Neuronal stem cell (in vitro differentiated cells): ENCODE results near the gene TSNAXIP1.

ENCODE experiments used
- DNase-seq: peaks from one replicate; pipeline ENCODE4 v3.0.0-alpha.2; 2013; ENCODE audit warnings: low spot score
- H2AFZ ChIP-seq: one replicate; pipeline ENCODE4 v1.6.1; 2013; ENCODE audit warnings: mild to moderate bottlenecking, low read length, inconsistent platforms
- H2AK5ac ChIP-seq: 2 replicates; pipeline ENCODE4 v1.6.1; 2013; ENCODE audit warnings: low read depth, mild to moderate bottlenecking, inconsistent platforms, low read length, moderate library complexity, mixed read lengths
- H2BK120ac ChIP-seq: 2 replicates; pipeline ENCODE4 v1.6.1; 2013; ENCODE audit warnings: low read depth, mild to moderate bottlenecking, inconsistent platforms, low read length, moderate library complexity, mixed read lengths
- H2BK12ac ChIP-seq: one replicate; pipeline ENCODE4 v1.6.1; 2013; ENCODE audit warnings: low read length, inconsistent platforms
- H2BK15ac ChIP-seq: 2 replicates; pipeline ENCODE4 v1.6.1; 2013; ENCODE audit warnings: mild to moderate bottlenecking, low read length, inconsistent platforms, mixed read lengths
- H2BK5ac ChIP-seq: one replicate; pipeline ENCODE4 v1.6.1; 2013; ENCODE audit warnings: inconsistent platforms, mild to moderate bottlenecking, low read length, moderate library complexity
- H3K14ac ChIP-seq: one replicate; pipeline ENCODE4 v1.6.1; 2013; ENCODE audit warnings: low read length, inconsistent platforms
- H3K18ac ChIP-seq: 2 replicates; pipeline ENCODE4 v1.6.1; 2013; ENCODE audit warnings: low read length, inconsistent platforms
- H3K23ac ChIP-seq: 2 replicates; pipeline ENCODE4 v1.6.1; 2013; ENCODE audit warnings: low read depth, mild to moderate bottlenecking, mixed read lengths, low read length, inconsistent platforms; ENCODE audit not compliant: poor library complexity
- H3K27ac ChIP-seq: replicated peaks from 3 replicates; pipeline ENCODE4 v1.5.1; 2013; ENCODE audit warnings: low read length, inconsistent platforms
- H3K27me3 ChIP-seq, 3 experiments: 2 replicates each; pipeline ENCODE4 v1.6.1; 2013; ENCODE audit warnings: low read length in 3 of 3, mild to moderate bottlenecking in 2 of 3, inconsistent platforms in 1 of 3, low read depth in 1 of 3, mixed read lengths in 1 of 3, moderate library complexity in 1 of 3; ENCODE audit not compliant: control insufficient read depth in 3 of 3, insufficient read depth in 3 of 3
- H3K36me3 ChIP-seq, 2 donors: replicated peaks in 1 of 2; 2 replicates each; pipeline ENCODE4 v1.6.1; 2013; ENCODE audit warnings: low read length in 2 of 2; ENCODE audit not compliant: control insufficient read depth in 2 of 2, insufficient read depth in 2 of 2
- H3K4ac ChIP-seq: 2 replicates; pipeline ENCODE4 v1.6.1; 2013; ENCODE audit warnings: inconsistent platforms, mild to moderate bottlenecking, low read length, moderate library complexity
- H3K4me1 ChIP-seq, 2 donors: 1 replicate in 1 of 2; 2 replicates in 1 of 2; pipeline ENCODE4 v1.6.1; 2013; ENCODE audit warnings: low read length in 2 of 2, low read depth in 1 of 2; ENCODE audit not compliant: control insufficient read depth in 2 of 2, insufficient read depth in 1 of 2
- H3K4me2 ChIP-seq: one replicate; pipeline ENCODE4 v1.6.1; 2013; ENCODE audit warnings: mild to moderate bottlenecking, low read length, inconsistent platforms; ENCODE audit not compliant: insufficient read depth, poor library complexity, severe bottlenecking
- H3K4me3 ChIP-seq, 2 donors: 2 replicates each; pipeline ENCODE4 v1.5.1; 2013; ENCODE audit warnings: low read length in 2 of 2, mild to moderate bottlenecking in 2 of 2, inconsistent platforms in 1 of 2, moderate library complexity in 1 of 2
- H3K79me1 ChIP-seq: one replicate; pipeline ENCODE4 v1.6.1; 2013; ENCODE audit warnings: low read depth, mild to moderate bottlenecking, inconsistent platforms, low read length, moderate library complexity
- H3K9ac ChIP-seq: one replicate; pipeline ENCODE4 v1.6.1; 2013; ENCODE audit warnings: mild to moderate bottlenecking, low read depth, low read length, inconsistent platforms; ENCODE audit not compliant: poor library complexity
- H3K9me3 ChIP-seq, 2 donors: replicated peaks in 1 of 2; 2 replicates each; pipeline versions ENCODE3 to v1.6.1; 2013; ENCODE audit warnings: low read length in 2 of 2, mild to moderate bottlenecking in 2 of 2, inconsistent platforms in 1 of 2, low read depth in 1 of 2, mixed read lengths in 1 of 2, moderate library complexity in 1 of 2; ENCODE audit not compliant: control insufficient read depth in 2 of 2, insufficient read depth in 1 of 2
- H4K8ac ChIP-seq: one replicate; pipeline ENCODE4 v1.6.1; 2013; ENCODE audit warnings: low read depth, mild to moderate bottlenecking, inconsistent platforms, low read length, moderate library complexity
- H4K91ac ChIP-seq: one replicate; pipeline ENCODE4 v1.6.1; 2013; ENCODE audit warnings: low read length, low read depth, mild to moderate bottlenecking, inconsistent platforms; ENCODE audit not compliant: poor library complexity
- WGBS, 2 donors: extraction: QIAGEN DNeasy Blood & Tissue Kit; methylation state at CpG; one replicate each; pipeline ENCODE4 v1.1.7; 2013; ENCODE audit warnings: missing lambda C conversion rate in 2 of 2, mixed read lengths in 1 of 2; ENCODE audit not compliant: insufficient read length in 2 of 2, insufficient replicate concordance in 1 of 2; ENCODE audit errors: extremely low coverage in 2 of 2; 5-methylcytosine and 5-hydroxymethylcytosine counted together

The TSNAXIP1 gene

DNA sequence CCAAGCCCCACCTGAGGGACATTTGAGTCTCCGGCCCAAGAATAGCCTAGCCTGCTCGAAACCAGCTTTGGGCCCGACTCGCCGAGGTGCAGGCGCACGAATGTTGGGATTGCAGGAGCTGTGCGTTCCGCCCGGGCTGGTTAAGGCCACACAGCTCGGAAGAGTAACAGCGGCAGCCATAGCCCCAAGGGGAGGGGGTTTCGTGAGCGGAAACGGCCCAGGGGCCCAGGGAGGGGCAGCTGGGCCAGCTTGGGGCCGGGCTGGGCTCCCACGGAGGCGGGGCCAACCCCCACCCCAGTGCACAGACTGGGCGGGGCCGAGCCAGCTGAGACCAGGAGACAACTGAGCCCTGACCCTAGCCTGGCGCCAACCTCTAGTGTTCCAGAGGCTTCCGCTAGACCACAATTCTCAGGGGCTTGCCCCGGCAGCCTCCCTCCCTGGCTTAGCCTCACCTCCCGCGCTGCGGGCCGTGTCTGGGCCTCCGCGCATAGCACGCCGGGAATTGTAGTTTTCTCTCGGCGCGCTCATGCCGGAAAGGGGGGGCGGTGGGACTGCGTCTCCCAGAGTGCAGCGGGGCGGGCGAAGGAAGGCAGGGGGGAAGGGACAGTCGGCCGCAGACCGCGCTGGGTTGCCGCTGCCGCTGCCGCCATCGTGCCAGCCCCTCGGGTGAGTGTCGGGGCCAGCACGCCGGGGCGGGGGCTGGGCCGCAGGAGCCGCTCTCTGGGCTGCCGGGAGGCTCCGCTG, 39.8 kb downstream of the TSNAXIP1 start, which contains the start of gene NUTF2:
TSS of gene NUTF2 (plus strand) at position 614 of the 744 bp plus-strand sequence. CDS start 18,198 bp downstream, outside the sequence.
- H3K36me3 ChIP-seq: peaks cover 4 to 33% of the 10 kb centered on the region in 2 donors
- peak within 1 kb of the TSS; percentile 55 for H2BK15ac ChIP-seq
- H3K14ac ChIP-seq: peak within 1 kb of the TSS; percentile 75
- peak within 1 kb of the TSS; percentile 94 for H3K18ac ChIP-seq
- H3K9me3 ChIP-seq: no peaks in the 10 kb centered on the region
- H4K8ac ChIP-seq: no peak within 1 kb of the TSS
- H2BK120ac ChIP-seq: no peak within 1 kb of the TSS
- H2BK12ac ChIP-seq: no peak within 1 kb of the TSS
- H3K4ac ChIP-seq: no peak within 1 kb of the TSS
- H3K23ac ChIP-seq: peak within 1 kb of the TSS; percentile 83
- WGBS, 2 donors: no CpG with 5 or more reads among the region's 57 CpGs
- peak within 1 kb of the TSS; percentile 97 to 98 for H3K4me3 ChIP-seq
- H3K4me2 ChIP-seq: peak within 1 kb of the TSS; percentile 83
- peak within 1 kb of the TSS; percentile 81 for H2AFZ ChIP-seq
- peak within 1 kb of the TSS; percentile 97 for H3K9ac ChIP-seq
- no peaks in the 10 kb centered on the region for H3K27me3 ChIP-seq
- no peak within 1 kb of the TSS for H4K91ac ChIP-seq
- peaks cover 22 to 23% of the 10 kb centered on the region in 2 donors for H3K4me1 ChIP-seq
- DNase-seq: peak; percentile 99
- H3K27ac ChIP-seq: peak within 1 kb of the TSS; percentile 89
- H3K79me1 ChIP-seq: peaks cover 15% of the 10 kb centered on the region
- H2AK5ac ChIP-seq: peak within 1 kb of the TSS; percentile 73
- H2BK5ac ChIP-seq: peak within 1 kb of the TSS; percentile 79

DNA sequence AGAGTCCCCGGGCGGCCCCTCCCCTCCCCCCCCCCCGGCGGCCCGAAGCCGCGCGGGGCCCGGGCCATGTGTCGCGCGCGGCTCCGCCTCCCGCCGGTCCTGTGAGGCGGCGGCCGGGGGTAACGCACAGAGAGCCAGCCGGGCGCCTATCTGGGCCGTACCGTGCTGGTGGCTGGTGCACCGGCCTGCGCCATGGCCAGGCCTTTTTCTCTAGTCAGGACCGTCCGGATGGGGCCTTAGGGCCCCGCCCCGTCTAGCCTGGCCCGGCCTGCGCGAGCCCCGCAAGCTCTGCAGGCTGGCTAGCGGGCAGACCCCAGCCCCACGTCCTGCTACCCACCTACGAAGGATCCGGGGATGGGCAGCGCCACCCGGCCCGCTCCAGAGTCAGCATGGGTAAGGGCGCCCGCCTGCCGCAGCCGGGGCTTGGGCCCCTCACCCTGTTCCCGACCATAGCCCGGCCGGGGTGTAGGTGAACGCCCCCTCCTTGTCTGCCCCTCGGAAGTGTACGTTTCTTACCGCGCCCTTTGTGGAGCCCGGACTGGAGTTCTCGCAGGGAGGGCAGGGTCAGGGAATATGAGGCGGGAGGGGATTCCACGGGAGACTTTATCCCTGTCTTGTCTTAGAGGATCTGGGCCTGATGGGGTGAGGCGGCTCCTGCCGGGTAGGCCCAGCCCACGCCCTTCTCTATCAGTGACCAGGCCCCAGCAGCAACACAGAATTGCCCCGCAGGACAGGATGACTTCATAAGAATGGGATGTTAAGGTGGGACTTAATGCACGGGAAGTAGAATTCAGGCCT, 40.6 kb downstream of the TSNAXIP1 start, which contains the start of gene CENPT:
TSS of gene CENPT (minus strand) at position 630 of the 798 bp plus-strand sequence. CDS start 13,834 bp downstream, outside the sequence.
- H3K9me3 ChIP-seq: no peaks in the 10 kb centered on the region
- no peaks in the 10 kb centered on the region for H3K27me3 ChIP-seq
- peak within 1 kb of the TSS; percentile 94 for H3K18ac ChIP-seq
- H4K8ac ChIP-seq: no peak within 1 kb of the TSS
- no peak within 1 kb of the TSS for H2BK12ac ChIP-seq
- peak within 1 kb of the TSS; percentile 73 for H2AK5ac ChIP-seq
- peak within 1 kb of the TSS; percentile 75 for H3K14ac ChIP-seq
- DNase-seq: no peak
- H3K27ac ChIP-seq: peak within 1 kb of the TSS; percentile 89
- H3K9ac ChIP-seq: peak within 1 kb of the TSS; percentile 97
- peak within 1 kb of the TSS; percentile 79 for H2BK5ac ChIP-seq
- H4K91ac ChIP-seq: no peak within 1 kb of the TSS
- H3K4me3 ChIP-seq: peak within 1 kb of the TSS; percentile 97 to 98
- H3K23ac ChIP-seq: peak within 1 kb of the TSS; percentile 83
- H3K79me1 ChIP-seq: peaks cover 15% of the 10 kb centered on the region
- no peak within 1 kb of the TSS for H3K4ac ChIP-seq
- peak within 1 kb of the TSS; percentile 81 for H2AFZ ChIP-seq
- H3K36me3 ChIP-seq: peaks cover 4 to 41% of the 10 kb centered on the region in 2 donors
- H2BK120ac ChIP-seq: no peak within 1 kb of the TSS
- peaks cover 22 to 23% of the 10 kb centered on the region in 2 donors for H3K4me1 ChIP-seq
- H3K4me2 ChIP-seq: peak within 1 kb of the TSS; percentile 83
- H2BK15ac ChIP-seq: peak within 1 kb of the TSS; percentile 55
- no CpG with 5 or more reads among the region's 62 CpGs for WGBS, 2 donors

GRCh38 chr16:67848118-67848517, 41.4 kb downstream of the TSNAXIP1 start:
- no peak overlapping the region for H2BK5ac ChIP-seq
- H2BK120ac ChIP-seq: no peak overlapping the region
- no peak overlapping the region for H3K4ac ChIP-seq
- peak overlapping the region; percentile 83 for H3K4me2 ChIP-seq
- H3K27me3 ChIP-seq: no peaks in the 10 kb centered on the region
- H3K4me3 ChIP-seq: peak overlapping the region in 1 of 2 donors; percentile 97
- H3K36me3 ChIP-seq: peaks cover 4 to 47% of the 10 kb centered on the region in 2 donors
- WGBS, 2 donors: no CpG with 5 or more reads among the region's 11 CpGs
- no peak overlapping the region for H3K27ac ChIP-seq
- no peak overlapping the region for H2BK15ac ChIP-seq
- no peak overlapping the region for H3K9ac ChIP-seq
- H3K18ac ChIP-seq: no peak overlapping the region
- H4K91ac ChIP-seq: no peak overlapping the region
- H3K23ac ChIP-seq: no peak overlapping the region
- no peak overlapping the region for H4K8ac ChIP-seq
- no peak for DNase-seq
- H3K9me3 ChIP-seq: no peaks in the 10 kb centered on the region
- no peak overlapping the region for H2AFZ ChIP-seq
- H3K14ac ChIP-seq: no peak overlapping the region
- H2AK5ac ChIP-seq: no peak overlapping the region
- H3K4me1 ChIP-seq: peaks cover 21% of the 10 kb centered on the region in 2 donors
- peaks cover 10% of the 10 kb centered on the region for H3K79me1 ChIP-seq
- no peak overlapping the region for H2BK12ac ChIP-seq

GRCh38 chr16:67853670-67854069, 47.0 kb downstream of the TSNAXIP1 start:
- H3K27me3 ChIP-seq: no peaks in the 10 kb centered on the region
- H2BK12ac ChIP-seq: no peak overlapping the region
- H3K14ac ChIP-seq: no peak overlapping the region
- no peak overlapping the region for H4K91ac ChIP-seq
- H3K4me2 ChIP-seq: no peak overlapping the region
- H2BK15ac ChIP-seq: no peak overlapping the region
- H3K27ac ChIP-seq: no peak overlapping the region
- H2BK120ac ChIP-seq: no peak overlapping the region
- H3K23ac ChIP-seq: no peak overlapping the region
- H3K4me3 ChIP-seq: no peak overlapping the region
- peaks cover 13% of the 10 kb centered on the region for H3K79me1 ChIP-seq
- H3K4ac ChIP-seq: no peak overlapping the region
- no peak for DNase-seq
- H3K36me3 ChIP-seq: peaks cover 2 to 74% of the 10 kb centered on the region in 2 donors
- H3K9me3 ChIP-seq: no peaks in the 10 kb centered on the region
- no peak overlapping the region for H2BK5ac ChIP-seq
- no peak overlapping the region for H2AK5ac ChIP-seq
- no peak overlapping the region for H3K18ac ChIP-seq
- H4K8ac ChIP-seq: no peak overlapping the region
- H2AFZ ChIP-seq: no peak overlapping the region
- H3K4me1 ChIP-seq: peaks cover 0 to 3% of the 10 kb centered on the region in 2 donors
- no peak overlapping the region for H3K9ac ChIP-seq
- no CpG with 5 or more reads among the region's 3 CpGs for WGBS, 2 donors
